Measurements from ENCODE around the gene CEND1.

DNA sequence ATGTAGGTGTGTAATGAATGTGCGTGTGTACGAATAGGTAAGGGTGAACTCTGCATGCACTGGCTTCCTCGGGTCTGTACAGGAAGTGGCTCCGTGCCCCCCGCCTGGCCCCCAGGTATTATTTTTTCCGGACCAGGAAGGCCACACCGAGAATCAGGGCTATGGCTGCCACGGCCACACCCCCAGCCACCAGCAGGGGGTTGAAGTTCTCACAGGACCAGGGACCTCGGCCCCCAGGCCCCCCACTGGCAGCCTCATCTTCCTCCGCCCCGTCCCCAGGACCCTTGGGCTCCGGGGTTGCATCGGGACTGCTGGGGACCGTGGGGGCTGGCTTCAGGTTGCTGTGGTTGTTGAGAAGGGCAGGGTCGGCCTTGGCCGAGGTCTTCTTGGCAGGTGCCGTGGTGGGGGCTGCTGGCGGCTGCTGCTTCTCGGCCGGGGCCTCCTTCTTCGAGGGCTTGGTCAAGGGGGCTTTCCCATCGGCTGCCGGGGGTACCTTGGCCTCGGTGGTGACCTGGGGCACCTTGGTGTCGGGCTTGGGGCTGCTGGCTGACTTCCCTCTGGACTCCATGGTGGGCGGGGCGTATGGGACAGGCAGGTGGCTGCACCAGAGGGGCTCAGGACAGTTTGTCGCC is 1.8 kb downstream of the CEND1 start:
- TF ChIP-seq CTCF (conservative IDR thresholded peaks at IDR 0.05 in 1 of 2, IDR thresholded peaks at IDR 0.05 in 1 of 2; ENCODE audit: low read depth in 1 of 2, low read length in 2 of 2): no peak
- no peak for TF ChIP-seq EZH2 (IDR thresholded peaks at IDR 0.05; ENCODE audit: low read length, missing control alignments)
